Fibroblast of the conjunctiva (primary cell): ENCODE data around the gene ISG20.
A peak's percentile ranks its signal among the peaks of the same experiment; 100 is the strongest.
"Not testable (repeated sequence)": the region's sequence is repeated elsewhere in the genome, so short reads cannot be mapped to it uniquely, and the experiment has no call there.

ENCODE experiments used
- DNase-seq: peaks from one replicate; pipeline ENCODE4 v3.0.0-alpha.2; 2010; ENCODE audit warnings: low read depth

Gene ISG20

GRCh38 chr15:88618686-88619085 lies 20.1 kb upstream of the ISG20 start:
- no peak for DNase-seq

GRCh38 chr15:88619796-88620195 lies 19.0 kb upstream of the ISG20 start:
- no peak for DNase-seq

GRCh38 chr15:88620995-88621772 lies 17.6 kb upstream of the ISG20 start, which contains the start of gene AEN:
Gene AEN (plus strand): TSS chr15:88621340. CDS start chr15:88626210, 4,870 bp downstream.
- DNase-seq = peak; percentile 95

- no peak for DNase-seq
Measured at GRCh38 chr15:88621789-88622604, 16.8 kb upstream of the ISG20 start.

GRCh38 chr15:88622605-88622975 lies 16.2 kb upstream of the ISG20 start:
- no peak for DNase-seq

GRCh38 chr15:88623061-88623460 lies 15.8 kb upstream of the ISG20 start:
- DNase-seq = peak; percentile 36

GRCh38 chr15:88623632-88624031 lies 15.2 kb upstream of the ISG20 start:
- no peak for DNase-seq

GRCh38 chr15:88624156-88624970 lies 14.5 kb upstream of the ISG20 start:
- no peak for DNase-seq

- no peak for DNase-seq
Measured at GRCh38 chr15:88624971-88625490, 13.8 kb upstream of the ISG20 start.

GRCh38 chr15:88625943-88626741 lies 12.7 kb upstream of the ISG20 start:
- no peak for DNase-seq

GRCh38 chr15:88627463-88627862 lies 11.4 kb upstream of the ISG20 start:
- no peak for DNase-seq

- no peak for DNase-seq
Measured at GRCh38 chr15:88628018-88628654, 10.7 kb upstream of the ISG20 start.

- no peak for DNase-seq
Measured at GRCh38 chr15:88629071-88629470, 9.7 kb upstream of the ISG20 start.

GRCh38 chr15:88630141-88630721 lies 8.6 kb upstream of the ISG20 start:
- no peak for DNase-seq

- no peak for DNase-seq
Measured at GRCh38 chr15:88630798-88631463, 7.9 kb upstream of the ISG20 start.

- no peak for DNase-seq
Measured at GRCh38 chr15:88631464-88632028, 7.3 kb upstream of the ISG20 start.

- not testable (repeated sequence) for DNase-seq
Measured at GRCh38 chr15:88632797-88633196, 6.0 kb upstream of the ISG20 start.

- no peak for DNase-seq
Measured at GRCh38 chr15:88634449-88634848, 4.4 kb upstream of the ISG20 start.

GRCh38 chr15:88635318-88635717 lies 3.5 kb upstream of the ISG20 start:
- DNase-seq = no peak

- no peak for DNase-seq
Measured at GRCh38 chr15:88636050-88636449, 2.8 kb upstream of the ISG20 start.
